K562 (cell line): Measurements from ENCODE around the gene MRPL10. TPM values are rescaled to one million over a fixed set of nuclear protein-coding genes. Genes with fewer than 3 reads are reported as not detected.

ENCODE experiments used
- ARNT ChIP-seq, 2 experiments: fragments of 450-650 bp; IDR thresholded peaks; 2 replicates each; pipeline ENCODE4 v1.6.1; 2016; ENCODE audit warnings: mild to moderate bottlenecking in 1 of 2
- BRD9 ChIP-seq: fragments of 450-650 bp; IDR thresholded peaks from 2 replicates; pipeline ENCODE4 v1.6.1; 2018; ENCODE audit warnings: low read depth; ENCODE audit not compliant: partially characterized antibody
- CGGBP1 ChIP-seq: fragments of 250-450 bp; sonication (Bioruptor Pico); IDR thresholded peaks from 2 replicates; pipeline ENCODE4 v1.9.0; 2021; ENCODE audit warnings: mild to moderate bottlenecking
- FOXJ3 ChIP-seq: sonication (generic); formaldehyde crosslinking; IDR thresholded peaks from 2 replicates; pipeline ENCODE4 v1.4.0; 2020; ENCODE audit warnings: mild to moderate bottlenecking, missing genetic modification reagents
- GMEB1 ChIP-seq: fragments of 250-450 bp; sonication (Bioruptor Pico); IDR thresholded peaks from 2 replicates; pipeline ENCODE4 v1.4.0; 2020; ENCODE audit warnings: mild to moderate bottlenecking
- ILF3 ChIP-seq: fragments of 450-650 bp; IDR thresholded peaks from 2 replicates; pipeline ENCODE4 v1.6.1; 2018; ENCODE audit warnings: antibody characterized with exemption, mild to moderate bottlenecking, moderate library complexity, borderline replicate concordance
- KDM2B ChIP-seq: fragments of 250-450 bp; sonication (Bioruptor Pico); IDR thresholded peaks from 2 replicates; pipeline ENCODE4 v1.8.0; 2021; ENCODE audit warnings: mild to moderate bottlenecking, moderate library complexity
- KLF6 ChIP-seq: fragments of 250-450 bp; sonication (Bioruptor Pico); IDR thresholded peaks from 2 replicates; pipeline ENCODE4 v1.4.0; 2020; ENCODE audit warnings: mild to moderate bottlenecking, moderate library complexity, borderline replicate concordance
- NR2F6 ChIP-seq: fragments of 450-650 bp; formaldehyde crosslinking; IDR thresholded peaks from 2 replicates; pipeline ENCODE4 v1.4.0; 2020; ENCODE audit warnings: mild to moderate bottlenecking
- POLR3G ChIP-seq: IDR thresholded peaks from 2 replicates; pipeline ENCODE4 v1.6.1; 2011; ENCODE audit not compliant: insufficient read length, insufficient replicate concordance; ENCODE audit errors: extremely low read depth
- PPARD ChIP-seq: fragments of 250-450 bp; sonication (Bioruptor Pico); IDR thresholded peaks from 2 replicates; pipeline ENCODE4 v1.8.0; 2022; ENCODE audit warnings: inconsistent platforms, mild to moderate bottlenecking, moderate library complexity
- RB1 ChIP-seq: fragments of 450-650 bp; IDR thresholded peaks from 2 replicates; pipeline ENCODE4 v1.6.1; 2017; ENCODE audit warnings: low read depth, mild to moderate bottlenecking
- RFX1 ChIP-seq: fragments of 450-650 bp; IDR thresholded peaks from 2 replicates; pipeline ENCODE4 v1.6.1; 2016; ENCODE audit warnings: mild to moderate bottlenecking, moderate library complexity
- TFE3 ChIP-seq: fragments of 450-650 bp; formaldehyde crosslinking; IDR thresholded peaks from 2 replicates; pipeline ENCODE4 v1.4.0; 2020; ENCODE audit warnings: mild to moderate bottlenecking, mixed read lengths
- THRA ChIP-seq: fragments of 450-650 bp; IDR thresholded peaks from 2 replicates; pipeline ENCODE4 v1.6.1; 2017; ENCODE audit warnings: mild to moderate bottlenecking, moderate library complexity
- TRIM25 ChIP-seq: fragments of 450-650 bp; IDR thresholded peaks from 2 replicates; pipeline ENCODE4 v1.7.0; 2016; ENCODE audit warnings: borderline replicate concordance
- ZKSCAN3 ChIP-seq: fragments of 250-450 bp; sonication (Bioruptor Pico); IDR thresholded peaks from 2 replicates; pipeline ENCODE4 v1.4.0; 2020
- ZNF140 ChIP-seq: fragments of 250-450 bp; sonication (Bioruptor Pico); IDR thresholded peaks from 2 replicates; pipeline ENCODE4 v1.8.0; 2021; ENCODE audit warnings: moderate library complexity, mild to moderate bottlenecking, inconsistent platforms
- ZNF324 ChIP-seq: fragments of 250-450 bp; sonication (Bioruptor Pico); IDR thresholded peaks from 2 replicates; pipeline ENCODE4 v1.4.0; 2020; ENCODE audit warnings: mild to moderate bottlenecking
- ZNF586 ChIP-seq: fragments of 450-650 bp; formaldehyde crosslinking; conservative IDR thresholded peaks from 2 replicates; pipeline ENCODE4 v1.4.0; 2020; ENCODE audit warnings: mild to moderate bottlenecking, moderate library complexity
- ZNF740 ChIP-seq, 3 experiments: fragments of 200-800 bp in 1 of 3; sonication (Bioruptor generic) in 1 of 3; sonication (generic) in 1 of 3; formaldehyde crosslinking in 1 of 3; IDR thresholded peaks; 2 replicates each; pipeline versions ENCODE4 v1.6.1 to v1.8.0; 2016 to 2022; ENCODE audit warnings: mild to moderate bottlenecking in 2 of 3, missing compliant biosample characterization in 2 of 3, missing genetic modification characterization in 2 of 3, missing genetic modification reagents in 1 of 3
- polyA plus RNA-seq, 8 experiments: library from polyadenylated mRNA; depleted of rRNA in 4 of 8; stranded (reverse) in 5 of 8; unstranded in 3 of 8; fragments of >200 nt; fragmentation: Nextera tagmentation in 2 of 8; fragmentation: Illumina TruSeq in 1 of 8; extraction: Ambion mirVana in 2 of 8; extraction: Trizol in 1 of 8; gene quantifications; 2 replicates each; pipeline versions ENCODE4 v1.2.1 to v1.2.3, GENCODE V29; 2011 to 2014; ENCODE audit warnings: inconsistent platforms in 1 of 8, missing spikeins in 1 of 8
- total RNA-seq, 7 experiments: library from RNA; depleted of rRNA in 6 of 7; stranded (reverse); fragments of >200 nt in 6 of 7; fragmentation: Illumina TruSeq in 2 of 7; extraction: Trizol in 2 of 7; gene quantifications; 2 replicates each; pipeline versions ENCODE4 v1.2.1 to v1.2.3, GENCODE V29; 2011 to 2021; ENCODE audit warnings: low replicate concordance in 1 of 7

MRPL10 gene
- total and polyA plus RNA-seq, 9 of the 15 experiments (the other 6 are each of a cell fraction or from before 2014, with no cell fraction given): 27.8 to 105 (median 67.3) TPM

GRCh38 chr17:47810200-47810821 lies 21.0 kb downstream of the MRPL10 start (continued):
- TF ChIP-seq POLR3G: no peak
- 0 out of 4 replicates have a peak, but pooled peaks of 1 of the 2 experiments have one; percentile 25 for TF ChIP-seq ARNT (IDR thresholded peaks at IDR 0.05)
- TF ChIP-seq ILF3: no peak
- TF ChIP-seq ZNF740 (CRISPR knock-in tag; IDR thresholded peaks at IDR 0.05): no peak
- TF ChIP-seq ZNF740 (tag; IDR thresholded peaks at IDR 0.05): no peak
- TF ChIP-seq NR2F6: no peak
- TF ChIP-seq ZNF586 (CRISPR knock-in tag): no peak
- TF ChIP-seq ZNF324 (CRISPR knock-in tag): no peak
- no peak for TF ChIP-seq BRD9
- TF ChIP-seq KDM2B (CRISPR knock-in tag): no peak
- TF ChIP-seq ZNF140 (CRISPR knock-in tag): no peak
- no peak for TF ChIP-seq TFE3
- TF ChIP-seq RB1: no peak
- peak; percentile 50; the same call in 1 of the 2 replicates for TF ChIP-seq RFX1
- no peak for TF ChIP-seq GMEB1 (CRISPR knock-in tag)
- TF ChIP-seq CGGBP1 (CRISPR knock-in tag): no peak
- no peak for TF ChIP-seq KLF6 (CRISPR knock-in tag)
- peak; percentile 30; the same call in 1 of the 2 replicates for TF ChIP-seq THRA
- no peak for TF ChIP-seq TRIM25
- no peak for TF ChIP-seq PPARD (CRISPR knock-in tag)
- TF ChIP-seq FOXJ3: no peak
- no peak for TF ChIP-seq ZKSCAN3
